CD14-positive monocyte (primary cell): Measurements from ENCODE around the gene UBE2E2. TPM values are rescaled to one million over a fixed set of nuclear protein-coding genes. Genes with fewer than 3 reads are reported as not detected.

ENCODE experiments used
- DNase-seq, 3 donors: peaks; one replicate each; pipeline ENCODE4 v3.0.0-alpha.2; 2011 to 2022
- H2AFZ ChIP-seq: 2 replicates; pipeline ENCODE4 v1.6.0; 2012; ENCODE audit warnings: mild to moderate bottlenecking, low read depth, low read length, inconsistent platforms; ENCODE audit not compliant: insufficient read depth, poor library complexity, severe bottlenecking
- H3K27ac ChIP-seq, 2 donors: 1 replicate in 1 of 2; 2 replicates in 1 of 2; pipeline ENCODE4 v1.5.1; 2012 to 2013; ENCODE audit warnings: low read length in 2 of 2, control low read depth in 1 of 2, inconsistent platforms in 1 of 2, low read depth in 1 of 2, mild to moderate bottlenecking in 1 of 2
- H3K27me3 ChIP-seq, 2 donors: one replicate each; pipeline versions ENCODE4 v1.6.0 to v1.6.1; 2011 to 2013; ENCODE audit warnings: low read length in 2 of 2; ENCODE audit not compliant: control insufficient read depth in 2 of 2, insufficient read depth in 2 of 2
- H3K36me3 ChIP-seq, 2 donors: replicated peaks in 1 of 2; 1 replicate in 1 of 2; 2 replicates in 1 of 2; pipeline versions ENCODE4 v1.5.1 to v1.6.1; 2012 to 2013; ENCODE audit warnings: low read length in 2 of 2, control low read depth in 1 of 2, inconsistent platforms in 1 of 2, mild to moderate bottlenecking in 1 of 2; ENCODE audit not compliant: insufficient read depth in 2 of 2, control insufficient read depth in 1 of 2
- H3K4me1 ChIP-seq, 2 donors: 1 replicate in 1 of 2; 2 replicates in 1 of 2; pipeline versions ENCODE4 v1.5.1 to v1.6.1; 2012 to 2013; ENCODE audit warnings: low read length in 2 of 2, control low read depth in 1 of 2, inconsistent platforms in 1 of 2, mild to moderate bottlenecking in 1 of 2, moderate library complexity in 1 of 2; ENCODE audit not compliant: insufficient read depth in 2 of 2, control insufficient read depth in 1 of 2
- H3K4me2 ChIP-seq: replicated peaks from 2 replicates; pipeline ENCODE3; 2012; ENCODE audit warnings: low read length, moderate library complexity, mild to moderate bottlenecking; ENCODE audit not compliant: poor library complexity, severe bottlenecking; ENCODE audit errors: extremely low read depth
- H3K4me3 ChIP-seq, 3 experiments: fragments of 200-600 bp in 1 of 3; sonication (generic) in 1 of 3; replicated peaks in 1 of 3; 1 replicate in 2 of 3; 2 replicates in 1 of 3; pipeline ENCODE4 v1.5.1; 2011 to 2013; ENCODE audit warnings: low read length in 3 of 3, mild to moderate bottlenecking in 3 of 3, control low read depth in 2 of 3, low read depth in 2 of 3, inconsistent platforms in 1 of 3, moderate library complexity in 1 of 3
- H3K79me2 ChIP-seq: 2 replicates; pipeline ENCODE4 v1.6.0; 2012; ENCODE audit warnings: mild to moderate bottlenecking, control low read depth, inconsistent platforms, low read length, moderate library complexity; ENCODE audit not compliant: insufficient read depth
- H3K9ac ChIP-seq: 2 replicates; pipeline ENCODE4 v1.6.0; 2017; ENCODE audit warnings: low read length, mild to moderate bottlenecking; ENCODE audit not compliant: insufficient read depth, poor library complexity, severe bottlenecking
- H3K9me3 ChIP-seq, 2 donors: replicated peaks in 1 of 2; 1 replicate in 1 of 2; 2 replicates in 1 of 2; pipeline versions ENCODE4 v1.5.1 to v1.6.1; 2012 to 2013; ENCODE audit warnings: low read length in 2 of 2, control low read depth in 1 of 2; ENCODE audit not compliant: control insufficient read depth in 1 of 2, insufficient read depth in 1 of 2
- H4K20me1 ChIP-seq: 2 replicates; pipeline ENCODE4 v1.6.0; 2012; ENCODE audit warnings: mild to moderate bottlenecking, low read length, control low read depth, moderate library complexity; ENCODE audit not compliant: insufficient read depth
- H3K27ac Mint-ChIP-seq, 7 donors: one replicate each; pipeline ENCODE4 v1.8.0; 2020; ENCODE audit warnings: mild to moderate bottlenecking in 7 of 7, mixed read lengths in 7 of 7, moderate library complexity in 6 of 7, inconsistent platforms in 2 of 7
- H3K27me3 Mint-ChIP-seq, 3 donors: one replicate each; pipeline ENCODE4 v1.8.0; 2021 to 2022; ENCODE audit warnings: low read depth in 3 of 3, mild to moderate bottlenecking in 3 of 3, mixed read lengths in 3 of 3, moderate library complexity in 3 of 3, inconsistent platforms in 1 of 3
- H3K36me3 Mint-ChIP-seq, 2 donors: one replicate each; pipeline ENCODE4 v1.8.0; 2020; ENCODE audit warnings: mixed read lengths in 2 of 2, inconsistent platforms in 1 of 2, mild to moderate bottlenecking in 1 of 2
- H3K4me1 Mint-ChIP-seq: one replicate; pipeline ENCODE4 v1.8.0; 2020; ENCODE audit warnings: mild to moderate bottlenecking, mixed read lengths
- H3K4me3 Mint-ChIP-seq, 2 donors: one replicate each; pipeline ENCODE4 v1.8.0; 2020; ENCODE audit warnings: mild to moderate bottlenecking in 2 of 2, mixed read lengths in 2 of 2, moderate library complexity in 1 of 2
- H3K9me3 Mint-ChIP-seq, 7 donors: one replicate each; pipeline ENCODE4 v1.8.0; 2020 to 2022; ENCODE audit warnings: mixed read lengths in 7 of 7, mild to moderate bottlenecking in 6 of 7, moderate library complexity in 6 of 7, inconsistent platforms in 2 of 7
- CTCF ChIP-seq: fragments of 200-600 bp; IDR thresholded peaks from one replicate; pipeline ENCODE4 v1.8.0; 2022; ENCODE audit warnings: antibody characterized with exemption, mild to moderate bottlenecking
- WGBS: methylation state at CpG from one replicate; pipeline ENCODE4 v1.1.5; 2013; ENCODE audit warnings: missing lambda C conversion rate; ENCODE audit not compliant: insufficient coverage; 5-methylcytosine and 5-hydroxymethylcytosine counted together
- intact Hi-C, 2 donors: fragments of 100-400 bp; cut with micrococcal nuclease; formaldehyde crosslinking; loops; one replicate each; pipeline versions ENCODE4 v1.15.0 to v1.15.1; 2023
- polyA plus RNA-seq, 3 donors: library from polyadenylated mRNA; depleted of rRNA in 1 of 3; unstranded in 2 of 3; stranded (reverse) in 1 of 3; fragments of 300-500 nt in 2 of 3; fragments of >200 nt in 1 of 3; fragmentation: Illumina TruSeq in 2 of 3; gene quantifications; 1 replicate in 2 of 3; 2 replicates in 1 of 3; pipeline ENCODE4 v1.2.3, GENCODE V29; 2012 to 2021

UBE2E2 gene
- polyA plus RNA-seq, 3 donors = 25.8 to 78.0 (median 66.3) TPM

- TF ChIP-seq CTCF = no peak
- H3K27me3 ChIP-seq = no peaks in the 10 kb centered on the region
- no peak overlapping the region for H3K27ac Mint-ChIP-seq
- no peaks in the 10 kb centered on the region for H3K9me3 ChIP-seq
- no peaks in the 10 kb centered on the region for H3K79me2 ChIP-seq
- H3K27me3 Mint-ChIP-seq = peaks cover 0 to 2% (median 1%) of the 10 kb centered on the region in 3 donors
- H3K4me1 ChIP-seq = no peaks in the 10 kb centered on the region
- no peak overlapping the region for H3K4me3 ChIP-seq
- H2AFZ ChIP-seq = no peak overlapping the region
- H3K36me3 ChIP-seq = no peaks in the 10 kb centered on the region
- no peak overlapping the region for H3K4me2 ChIP-seq
- H3K36me3 Mint-ChIP-seq = no peaks in the 10 kb centered on the region
- H4K20me1 ChIP-seq = peaks cover 54% of the 10 kb centered on the region
- no peak for DNase-seq
- H3K27ac ChIP-seq = no peak overlapping the region
- no peak overlapping the region for H3K9ac ChIP-seq
- no peak overlapping the region for H3K4me3 Mint-ChIP-seq
- H3K9me3 Mint-ChIP-seq = peaks cover 0 to 9% (median 0%) of the 10 kb centered on the region in 7 donors
- H3K4me1 Mint-ChIP-seq = peaks cover 9% of the 10 kb centered on the region
- intact Hi-C loops = no loop called here
These were observed 219.4 kb downstream of the UBE2E2 start for GRCh38 chr3:23422517-23422851.

- H3K27me3 Mint-ChIP-seq = peaks cover 0 to 1% (median 0%) of the 10 kb centered on the region in 3 donors
- H3K4me1 ChIP-seq = no peaks in the 10 kb centered on the region
- DNase-seq = no peak
- H3K9me3 ChIP-seq = no peaks in the 10 kb centered on the region
- H3K36me3 Mint-ChIP-seq = no peaks in the 10 kb centered on the region
- no peak overlapping the region for H3K4me3 ChIP-seq
- no peak overlapping the region for H3K27ac Mint-ChIP-seq
- H3K27me3 ChIP-seq = no peaks in the 10 kb centered on the region
- H3K79me2 ChIP-seq = no peaks in the 10 kb centered on the region
- H3K27ac ChIP-seq = no peak overlapping the region
- H3K4me2 ChIP-seq = no peak overlapping the region
- H3K4me1 Mint-ChIP-seq = peaks cover 2% of the 10 kb centered on the region
- no CpG with 5 or more reads among the region's 3 CpGs for WGBS
- no peak overlapping the region for H3K4me3 Mint-ChIP-seq
- H3K9ac ChIP-seq = no peak overlapping the region
- intact Hi-C loops = no loop called here
- no peaks in the 10 kb centered on the region for H3K36me3 ChIP-seq
- H2AFZ ChIP-seq = no peak overlapping the region
- H3K9me3 Mint-ChIP-seq = peaks cover 0 to 9% (median 1%) of the 10 kb centered on the region in 7 donors
- TF ChIP-seq CTCF = no peak
- peaks cover 24% of the 10 kb centered on the region for H4K20me1 ChIP-seq
These were observed 222.3 kb downstream of the UBE2E2 start for GRCh38 chr3:23425410-23425809.
